ENCODE measurements around the gene LDLRAD1.

DNA sequence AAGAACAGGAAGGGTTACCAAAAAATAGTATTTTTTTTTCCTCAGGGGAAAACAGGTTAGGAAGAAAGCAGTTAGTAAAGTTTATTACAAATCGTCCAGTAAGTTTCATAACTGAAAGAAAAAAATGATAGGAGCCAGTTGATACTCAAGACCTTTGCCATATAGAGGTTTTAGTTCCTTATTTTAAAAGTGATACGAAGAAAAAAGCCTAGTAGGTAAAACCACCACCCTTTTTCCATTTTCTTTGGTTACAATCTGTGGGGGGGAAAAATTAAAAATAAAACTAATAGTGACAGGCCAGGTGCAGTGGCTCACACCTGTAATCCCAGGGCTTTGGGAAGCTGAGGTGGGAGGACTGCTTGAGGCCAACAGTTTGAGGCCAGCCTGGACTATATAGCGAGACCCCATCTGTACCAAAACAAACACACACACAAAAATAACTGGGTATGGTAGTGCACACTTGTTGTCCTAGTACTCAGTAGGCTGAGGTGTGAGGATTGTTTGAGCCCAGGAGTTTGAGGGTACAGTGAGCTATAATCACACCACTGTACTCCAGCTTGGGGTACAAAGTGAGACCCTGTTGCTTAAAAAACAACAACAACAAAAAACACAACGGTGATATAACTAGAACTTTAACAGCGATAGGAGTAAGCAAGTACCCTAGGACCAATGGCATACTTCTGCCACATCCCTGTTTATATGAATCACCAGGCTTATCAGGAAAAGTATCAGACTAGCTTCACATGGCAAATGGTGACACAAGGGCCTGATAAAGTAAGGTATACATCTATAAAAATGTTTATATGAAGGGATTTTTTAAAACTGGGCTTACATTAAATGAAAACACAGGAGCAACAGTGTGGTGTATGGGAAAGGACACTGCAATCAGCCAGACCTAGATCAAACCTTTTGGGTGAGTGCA, 29.7 kb upstream of the LDLRAD1 start:
- TF ChIP-seq KDM3A (CRISPR knock-in tag; IDR thresholded peaks at IDR 0.05; ENCODE audit: low read depth) (no peak), ZNF230 (CRISPR knock-in tag; IDR thresholded peaks at IDR 0.05) (no peak)

Measured in HepG2 (cell line).